ENCODE measurements around the gene FBXL12.
A peak's percentile ranks its signal among the peaks of the same experiment; 100 is the strongest.
"Not testable (repeated sequence)": the region's sequence is repeated elsewhere in the genome, so short reads cannot be mapped to it uniquely, and the experiment has no call there.

Gene FBXL12

GRCh38 chr19:9786342-9786741 is 32.5 kb downstream of the FBXL12 start:
- CTCF ChIA-PET, result interaction anchor here (0.9 kb wide), 1 partner anchor 581 kb away, joined by 3 read pairs; no protein-coding TSS in a partner anchor
- POLR2A ChIA-PET, result no interaction called here
- DNase-seq (ENCODE audit: extremely low spot score), result no peak
- no peak for TF ChIP-seq CTCF (IDR thresholded peaks at IDR 0.05; ENCODE audit: control extremely low read depth, extremely low read depth, low read depth, missing control alignments)

GRCh38 chr19:9785367-9786331 is 33.2 kb downstream of the FBXL12 start:
- no peak for TF ChIP-seq CTCF (IDR thresholded peaks at IDR 0.05; ENCODE audit: control extremely low read depth, extremely low read depth, low read depth, missing control alignments)
- POLR2A ChIA-PET, result interaction anchor here (0.7 to 1.0 kb wide), 2 partner anchors 17 to 204 kb away, joined by 5 to 9 read pairs; partner anchors contain the start of gene ZNF846
- peak; percentile 96 for DNase-seq (ENCODE audit: extremely low spot score)
- CTCF ChIA-PET, result no interaction called here

- DNase-seq (ENCODE audit: extremely low spot score); CTCF ChIA-PET: not testable (repeated sequence)
- POLR2A ChIA-PET, result interaction anchor here (1.3 kb wide), 1 partner anchor 16 kb away, joined by 6 read pairs; the partner anchor contains the start of gene ZNF846
Observed at GRCh38 chr19:9784163-9784496, 34.7 kb downstream of the FBXL12 start.

- TF ChIP-seq CTCF (IDR thresholded peaks at IDR 0.05; ENCODE audit: control extremely low read depth, extremely low read depth, low read depth, missing control alignments), result no peak
- ChIA-PET CTCF (interaction anchor here (1.2 kb wide), 1 partner anchor 13 kb away, joined by 4 read pairs; no protein-coding TSS in a partner anchor), POLR2A (no interaction called here)
- no peak for DNase-seq (ENCODE audit: extremely low spot score)
Observed at GRCh38 chr19:9782338-9782737, 36.5 kb downstream of the FBXL12 start.

- ChIA-PET CTCF (interaction anchor here (1.0 to 1.9 kb wide), 5 partner anchors 11 to 563 kb away, joined by 3 to 5 read pairs (median 4); no protein-coding TSS in a partner anchor), POLR2A (interaction anchor here (0.6 to 1.3 kb wide), 3 partner anchors 15 to 333 kb away, joined by 3 to 6 read pairs (median 5); partner anchors contain the start of gene ZNF266)
- TF ChIP-seq CTCF (IDR thresholded peaks at IDR 0.05; ENCODE audit: control extremely low read depth, extremely low read depth, low read depth, missing control alignments), result no peak
- peak; percentile 95 for DNase-seq (ENCODE audit: extremely low spot score)
Observed at GRCh38 chr19:9768175-9769112, 50.4 kb downstream of the FBXL12 start, which contains the start of gene ZNF846. Gene ZNF846, minus strand, starts transcription at chr19:9768738. Its CDS starts 3,788 bp downstream, at chr19:9764950.

Data from GM10248 (cell line).